ENCODE data around the gene ZBTB20.

DNA sequence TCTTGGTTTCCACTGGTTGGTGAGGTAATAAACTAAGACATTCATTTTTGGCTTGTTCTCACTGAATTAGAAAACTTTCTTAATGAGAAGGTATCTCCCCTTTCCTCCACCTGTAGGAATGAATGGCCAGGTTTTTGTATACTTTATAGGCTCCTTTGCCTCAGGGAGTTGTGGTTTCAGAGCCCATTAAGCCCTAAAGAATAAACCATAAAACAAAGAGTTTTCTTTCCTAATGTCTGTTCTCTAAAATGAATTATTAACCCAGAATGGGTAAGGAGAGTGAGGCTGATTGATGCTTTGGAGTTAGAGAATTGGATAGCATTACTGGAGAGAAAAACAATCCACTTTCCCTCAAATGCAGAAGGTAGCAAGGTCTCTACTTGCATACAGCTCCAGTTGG is 785.7 kb downstream of the ZBTB20 start:
- TF ChIP-seq FOXP2 (optimal IDR thresholded peaks at IDR 0.05; ENCODE audit: borderline replicate concordance, extremely low read depth, extremely low read length, insufficient read depth) (no peak), POLR2AphosphoS5 (IDR thresholded peaks at IDR 0.05; ENCODE audit: low read depth, low read length) (no peak), SIN3A (IDR thresholded peaks at IDR 0.05; ENCODE audit: borderline replicate concordance, insufficient read depth, low read length) (no peak), TAF1 (IDR thresholded peaks at IDR 0.05; ENCODE audit: borderline replicate concordance, insufficient read depth, low read length) (no peak)
- TF ChIP-seq, protein P1, sequence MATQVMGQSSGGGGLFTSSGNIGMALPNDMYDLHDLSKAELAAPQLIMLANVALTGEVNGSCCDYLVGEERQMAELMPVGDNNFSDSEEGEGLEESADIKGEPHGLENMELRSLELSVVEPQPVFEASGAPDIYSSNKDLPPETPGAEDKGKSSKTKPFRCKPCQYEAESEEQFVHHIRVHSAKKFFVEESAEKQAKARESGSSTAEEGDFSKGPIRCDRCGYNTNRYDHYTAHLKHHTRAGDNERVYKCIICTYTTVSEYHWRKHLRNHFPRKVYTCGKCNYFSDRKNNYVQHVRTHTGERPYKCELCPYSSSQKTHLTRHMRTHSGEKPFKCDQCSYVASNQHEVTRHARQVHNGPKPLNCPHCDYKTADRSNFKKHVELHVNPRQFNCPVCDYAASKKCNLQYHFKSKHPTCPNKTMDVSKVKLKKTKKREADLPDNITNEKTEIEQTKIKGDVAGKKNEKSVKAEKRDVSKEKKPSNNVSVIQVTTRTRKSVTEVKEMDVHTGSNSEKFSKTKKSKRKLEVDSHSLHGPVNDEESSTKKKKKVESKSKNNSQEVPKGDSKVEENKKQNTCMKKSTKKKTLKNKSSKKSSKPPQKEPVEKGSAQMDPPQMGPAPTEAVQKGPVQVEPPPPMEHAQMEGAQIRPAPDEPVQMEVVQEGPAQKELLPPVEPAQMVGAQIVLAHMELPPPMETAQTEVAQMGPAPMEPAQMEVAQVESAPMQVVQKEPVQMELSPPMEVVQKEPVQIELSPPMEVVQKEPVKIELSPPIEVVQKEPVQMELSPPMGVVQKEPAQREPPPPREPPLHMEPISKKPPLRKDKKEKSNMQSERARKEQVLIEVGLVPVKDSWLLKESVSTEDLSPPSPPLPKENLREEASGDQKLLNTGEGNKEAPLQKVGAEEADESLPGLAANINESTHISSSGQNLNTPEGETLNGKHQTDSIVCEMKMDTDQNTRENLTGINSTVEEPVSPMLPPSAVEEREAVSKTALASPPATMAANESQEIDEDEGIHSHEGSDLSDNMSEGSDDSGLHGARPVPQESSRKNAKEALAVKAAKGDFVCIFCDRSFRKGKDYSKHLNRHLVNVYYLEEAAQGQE (IDR thresholded peaks at IDR 0.05; ENCODE audit: insufficient read depth in 1 of 2, low read depth in 2 of 2, low read length in 2 of 2): no peak
